Measurements from ENCODE around the gene WDFY4.

- TF ChIP-seq TCF4 (CRISPR knock-in tag; IDR thresholded peaks at IDR 0.05; ENCODE audit: borderline replicate concordance) (no peak), BACH2 (CRISPR knock-in tag; IDR thresholded peaks at IDR 0.05; ENCODE audit: borderline replicate concordance) (no peak)
Measured at GRCh38 chr10:48671914-48672595, 12.6 kb upstream of the WDFY4 start.
